Activated naive CD4-positive, alpha-beta T cell treated with anti-CD3 and anti-CD28 coated beads for 36 hours (primary cell): Measurements from ENCODE around the gene ARHGAP21. TPM values are rescaled to one million over a fixed set of nuclear protein-coding genes. Genes with fewer than 3 reads are reported as not detected.
"Not testable (repeated sequence)": the region's sequence is repeated elsewhere in the genome, so short reads cannot be mapped to it uniquely, and the experiment has no call there.

ENCODE experiments used
- CTCF ChIA-PET: fragments of 350-600 bp; sonication (Branson Sonifier 250); formaldehyde crosslinking; loops from one replicate; lab custom pipeline; 2021; ENCODE audit warnings: antibody characterized with exemption; lab: Charles Lee
- DNase-seq: peaks from one replicate; pipeline ENCODE4 v3.0.0-alpha.2; 2020
- H3K27ac Mint-ChIP-seq: one replicate; pipeline ENCODE4 v1.8.0; 2021; ENCODE audit warnings: mild to moderate bottlenecking, mixed read lengths
- H3K27me3 Mint-ChIP-seq: one replicate; pipeline ENCODE4 v1.8.0; 2021; ENCODE audit warnings: low read depth, mixed read lengths
- H3K36me3 Mint-ChIP-seq: one replicate; pipeline ENCODE4 v1.8.0; 2021; ENCODE audit warnings: low read depth, mixed read lengths
- H3K4me1 Mint-ChIP-seq: one replicate; pipeline ENCODE4 v1.8.0; 2021; ENCODE audit warnings: low read depth, mixed read lengths
- H3K4me3 Mint-ChIP-seq: one replicate; pipeline ENCODE4 v1.8.0; 2021; ENCODE audit warnings: mild to moderate bottlenecking, moderate library complexity, mixed read lengths
- H3K9me3 Mint-ChIP-seq: one replicate; pipeline ENCODE4 v1.8.0; 2021; ENCODE audit warnings: mixed read lengths
- intact Hi-C: fragments of 100-400 bp; cut with micrococcal nuclease; formaldehyde crosslinking; loops from one replicate; pipeline ENCODE4 v1.15.1; 2023
- total RNA-seq, 2 experiments: library from RNA; stranded (reverse); gene quantifications; one replicate each; pipeline ENCODE4 v1.2.3, GENCODE V29; 2021

ARHGAP21 gene
- total RNA-seq, 2 experiments from 2014 or later: 14.6 to 15.0 TPM

DNA sequence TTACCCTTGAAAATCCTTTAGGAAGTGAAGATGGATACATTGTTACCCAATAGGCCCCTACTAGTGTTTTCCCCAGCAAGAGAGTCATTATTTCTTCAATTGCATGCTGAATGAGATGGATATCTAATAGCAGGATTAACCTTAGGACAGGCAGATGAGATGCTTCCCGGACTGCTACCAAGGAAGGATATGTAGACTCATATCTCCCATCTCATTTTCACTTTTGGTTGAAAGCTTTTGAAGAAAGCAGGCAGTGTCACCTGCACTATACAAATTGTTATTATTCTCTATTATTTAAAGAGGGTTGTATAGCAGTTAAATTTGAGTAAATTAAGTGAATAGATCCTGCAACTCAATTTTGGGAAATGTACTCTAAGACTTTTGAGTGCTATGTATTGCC, 17.0 kb upstream of the ARHGAP21 start:
- Mint-ChIP-seq H3K4me3 (no peak overlapping the region), H3K27ac (no peak overlapping the region), H3K9me3 (peaks cover 2% of the 10 kb centered on the region), H3K27me3 (no peaks in the 10 kb centered on the region), H3K36me3 (no peaks in the 10 kb centered on the region), H3K4me1 (no peaks in the 10 kb centered on the region)
- DNase-seq: no peak
- intact Hi-C loops: no loop called here
- CTCF ChIA-PET: no interaction called here

GRCh38 chr10:24737001-24737400, 13.3 kb upstream of the ARHGAP21 start:
- Mint-ChIP-seq H3K4me3 (no peak overlapping the region), H3K27me3 (no peaks in the 10 kb centered on the region), H3K27ac (no peak overlapping the region), H3K4me1 (no peaks in the 10 kb centered on the region), H3K36me3 (no peaks in the 10 kb centered on the region), H3K9me3 (peaks cover 2% of the 10 kb centered on the region)
- CTCF ChIA-PET: no interaction called here
- no peak for DNase-seq
- intact Hi-C loops: no loop called here

DNA sequence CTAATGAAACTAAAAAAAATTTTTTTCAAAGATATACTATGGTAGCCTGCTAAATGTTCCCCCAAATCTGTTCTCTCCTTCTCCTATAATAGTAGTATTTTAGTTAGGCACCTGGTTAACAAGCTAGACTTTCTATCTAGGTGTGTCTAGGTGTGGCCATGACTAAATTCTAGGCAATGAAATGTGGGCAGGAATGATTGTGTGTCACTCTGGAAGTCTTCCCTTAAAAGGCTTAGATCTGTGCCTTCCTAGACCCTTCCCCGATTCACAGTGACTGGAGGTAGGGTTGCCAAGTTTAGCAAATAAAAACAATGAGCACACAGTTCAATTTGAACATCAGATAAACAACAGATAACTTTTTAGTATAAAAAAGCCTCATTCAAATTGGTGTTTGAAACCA, 8.3 kb upstream of the ARHGAP21 start:
- H3K27ac Mint-ChIP-seq: no peak overlapping the region
- H3K4me1 Mint-ChIP-seq: no peaks in the 10 kb centered on the region
- H3K36me3 Mint-ChIP-seq: no peaks in the 10 kb centered on the region
- no peaks in the 10 kb centered on the region for H3K27me3 Mint-ChIP-seq
- intact Hi-C loops: no loop called here
- no peaks in the 10 kb centered on the region for H3K9me3 Mint-ChIP-seq
- H3K4me3 Mint-ChIP-seq: no peak overlapping the region
- CTCF ChIA-PET: no interaction called here
- no peak for DNase-seq

GRCh38 chr10:24730811-24731210, 7.1 kb upstream of the ARHGAP21 start:
- no peak for DNase-seq
- no peaks in the 10 kb centered on the region for H3K4me1 Mint-ChIP-seq
- H3K27ac Mint-ChIP-seq: no peak overlapping the region
- no peaks in the 10 kb centered on the region for H3K27me3 Mint-ChIP-seq
- H3K36me3 Mint-ChIP-seq: no peaks in the 10 kb centered on the region
- no peaks in the 10 kb centered on the region for H3K9me3 Mint-ChIP-seq
- CTCF ChIA-PET: no interaction called here
- intact Hi-C loops: no loop called here
- no peak overlapping the region for H3K4me3 Mint-ChIP-seq

DNA sequence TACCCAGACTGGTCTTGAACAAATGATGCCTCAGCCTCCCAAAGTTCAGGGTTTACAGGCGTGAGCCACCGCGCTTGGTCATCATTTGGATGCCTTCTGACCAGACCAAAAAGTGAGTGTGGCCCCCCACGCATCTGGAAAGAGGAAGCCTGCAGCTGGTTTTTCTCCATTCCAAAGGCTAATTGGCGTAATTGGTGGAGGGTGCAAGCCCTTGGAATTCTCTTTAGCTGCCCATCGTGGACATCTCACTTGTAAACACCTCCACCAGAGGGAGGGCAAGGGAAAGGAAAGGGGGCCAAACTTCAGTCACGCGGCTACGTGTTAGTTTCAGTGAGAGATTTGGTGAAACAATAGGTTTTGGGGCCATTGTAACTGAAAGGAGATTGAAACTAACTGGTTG, 4.1 kb upstream of the ARHGAP21 start:
- Mint-ChIP-seq H3K27me3 (no peaks in the 10 kb centered on the region), H3K4me3 (no peak overlapping the region), H3K9me3 (no peaks in the 10 kb centered on the region), H3K27ac (no peak overlapping the region), H3K36me3 (no peaks in the 10 kb centered on the region), H3K4me1 (no peaks in the 10 kb centered on the region)
- intact Hi-C loops: loop anchor here (10.0 kb wide), 2 partner anchors 1283 to 1363 kb away; no protein-coding TSS in a partner anchor
- CTCF ChIA-PET: interaction anchor here (0.6 to 1.2 kb wide), 2 partner anchors 85 to 1199 kb away, joined by 3 to 4 read pairs; no protein-coding TSS in a partner anchor
- DNase-seq: peak; percentile 17

DNA sequence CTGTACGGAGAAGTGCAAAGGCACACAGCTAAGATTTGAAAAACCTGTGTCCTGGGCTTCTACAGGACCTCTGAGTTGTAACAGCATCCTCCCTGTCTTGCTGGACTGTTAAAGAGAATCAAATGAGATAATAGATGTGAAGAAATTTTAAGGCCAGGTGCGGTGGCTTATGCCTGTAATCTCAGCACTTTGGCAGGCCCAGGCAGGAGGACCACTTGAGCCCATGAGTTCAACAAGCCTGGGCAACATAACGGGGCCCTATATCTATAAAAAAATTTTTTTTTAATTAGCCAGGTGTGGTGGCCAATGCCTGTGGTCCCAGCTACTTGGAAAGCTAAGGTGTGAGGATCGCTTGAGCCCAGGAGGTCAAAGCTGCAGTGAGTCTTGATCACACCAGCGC, 2.9 kb upstream of the ARHGAP21 start:
- no peaks in the 10 kb centered on the region for H3K36me3 Mint-ChIP-seq

DNA sequence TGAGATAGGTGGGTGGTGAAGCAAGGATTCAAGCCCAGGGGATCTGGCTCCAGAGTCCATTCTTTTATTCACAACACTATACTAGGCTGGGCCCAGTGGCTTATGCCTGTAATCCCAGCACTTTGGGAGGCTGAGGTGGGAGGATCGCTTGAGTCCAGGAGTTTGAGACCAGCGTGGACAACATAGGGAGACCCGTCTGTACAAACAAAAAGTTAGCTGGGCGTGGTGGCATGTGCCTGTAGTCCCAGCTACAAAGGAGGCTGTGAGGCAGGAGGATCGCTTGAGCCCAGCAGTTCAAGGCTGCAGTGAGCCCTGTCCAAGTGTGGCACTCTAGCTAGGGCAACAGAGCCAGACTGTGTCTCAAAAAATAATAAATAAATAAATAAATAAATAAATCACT, 2.3 kb upstream of the ARHGAP21 start:
- not testable (repeated sequence) for H3K36me3 Mint-ChIP-seq, H3K27ac Mint-ChIP-seq, H3K27me3 Mint-ChIP-seq, H3K9me3 Mint-ChIP-seq, H3K4me3 Mint-ChIP-seq, DNase-seq, H3K4me1 Mint-ChIP-seq
- CTCF ChIA-PET: interaction anchor here (0.9 kb wide), 1 partner anchor 108 kb away, joined by 8 read pairs; no protein-coding TSS in a partner anchor
- intact Hi-C loops: loop anchor here (10.0 kb wide), 2 partner anchors 1281 to 1361 kb away; no protein-coding TSS in a partner anchor

More for the DNA sequence above, 2.9 kb upstream of the ARHGAP21 start:
- no peaks in the 10 kb centered on the region for H3K9me3 Mint-ChIP-seq
- H3K27ac Mint-ChIP-seq: no peak overlapping the region
- peaks cover 5% of the 10 kb centered on the region for H3K4me1 Mint-ChIP-seq
- no peak overlapping the region for H3K4me3 Mint-ChIP-seq
- no peaks in the 10 kb centered on the region for H3K27me3 Mint-ChIP-seq
- intact Hi-C loops: loop anchor here (10.0 kb wide), 2 partner anchors 1282 to 1362 kb away; no protein-coding TSS in a partner anchor
- CTCF ChIA-PET: interaction anchor here (0.9 kb wide), 1 partner anchor 109 kb away, joined by 8 read pairs; no protein-coding TSS in a partner anchor
- DNase-seq: no peak

DNA sequence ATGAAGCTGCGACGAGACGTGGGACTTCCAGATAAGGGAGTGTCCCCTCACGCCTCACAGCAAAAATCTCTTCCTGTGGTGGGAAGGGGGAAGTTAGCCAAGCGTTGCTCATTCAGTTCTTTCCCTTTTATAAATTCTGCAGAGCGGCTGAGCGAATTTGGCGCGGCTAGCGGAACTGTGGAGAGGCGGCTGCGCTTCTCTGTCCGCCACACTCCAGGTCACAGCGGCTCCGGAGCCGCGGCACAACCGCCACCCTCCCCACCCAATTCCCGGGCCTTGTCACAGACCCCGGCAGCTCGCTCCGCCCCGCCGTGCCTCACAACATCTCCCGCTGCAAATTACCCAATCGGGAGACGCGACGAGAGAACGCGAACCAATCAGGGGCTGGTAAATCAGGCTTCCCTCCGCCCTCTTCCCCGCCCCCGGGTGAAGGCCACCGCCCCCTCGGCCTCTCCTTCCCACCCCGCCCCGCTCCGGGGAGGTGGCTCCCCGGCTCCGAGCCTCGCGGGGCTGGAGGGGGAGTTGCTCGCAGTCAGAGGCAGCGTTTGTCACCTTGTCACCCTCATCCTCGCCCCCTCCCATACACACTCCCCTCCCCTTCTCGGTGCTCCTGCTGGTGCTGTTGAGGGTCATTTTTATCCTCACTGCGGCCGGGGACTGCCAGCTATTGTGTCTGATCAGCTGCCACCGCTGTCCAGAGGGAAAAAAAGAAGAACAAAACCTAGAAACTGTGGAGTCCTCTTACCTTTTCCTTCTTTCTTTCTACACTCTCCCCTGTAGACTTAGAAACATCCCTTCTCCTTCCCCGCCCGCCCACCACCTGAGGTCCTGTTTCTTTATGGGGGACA, 918 bp upstream of the ARHGAP21 start:
- intact Hi-C loops: loop anchor here (1.0 to 10.0 kb wide), 16 partner anchors 18 to 1387 kb away; partner anchors contain the start of genes ENKUR, PRTFDC1 and THNSL1
- peak; percentile 97 for DNase-seq
- H3K27ac Mint-ChIP-seq: peak overlapping the region; percentile 89
- H3K4me3 Mint-ChIP-seq: peak overlapping the region; percentile 89
- CTCF ChIA-PET: interaction anchor here (0.6 to 1.4 kb wide), 2 partner anchors 17 to 106 kb away, joined by 4 to 5 read pairs; no protein-coding TSS in a partner anchor
- H3K36me3 Mint-ChIP-seq: no peaks in the 10 kb centered on the region
- no peaks in the 10 kb centered on the region for H3K9me3 Mint-ChIP-seq
- no peaks in the 10 kb centered on the region for H3K27me3 Mint-ChIP-seq
- H3K4me1 Mint-ChIP-seq: peaks cover 14% of the 10 kb centered on the region

GRCh38 chr10:24723386-24723787, 300 bp downstream of the ARHGAP21 start:
- peak overlapping the region; percentile 52 for H3K4me3 Mint-ChIP-seq
- CTCF ChIA-PET: interaction anchor here (0.6 to 1.4 kb wide), 4 partner anchors 16 to 106 kb away, joined by 3 to 5 read pairs (median 5); no protein-coding TSS in a partner anchor

GRCh38 chr10:24722676-24723385, 856 bp downstream of the ARHGAP21 start:
- H3K9me3 Mint-ChIP-seq: no peaks in the 10 kb centered on the region
- CTCF ChIA-PET: interaction anchor here (0.6 to 1.3 kb wide), 3 partner anchors 51 to 106 kb away, joined by 3 to 5 read pairs (median 5); no protein-coding TSS in a partner anchor
- H3K4me3 Mint-ChIP-seq: peak overlapping the region; percentile 85
- peak; percentile 49 for DNase-seq
- no peaks in the 10 kb centered on the region for H3K36me3 Mint-ChIP-seq
- H3K27ac Mint-ChIP-seq: peak overlapping the region; percentile 53
- intact Hi-C loops: loop anchor here (5.0 to 10.0 kb wide), 4 partner anchors 511 to 1386 kb away; no protein-coding TSS in a partner anchor
- peaks cover 14% of the 10 kb centered on the region for H3K4me1 Mint-ChIP-seq
- H3K27me3 Mint-ChIP-seq: no peaks in the 10 kb centered on the region

More at GRCh38 chr10:24723386-24723787, 300 bp downstream of the ARHGAP21 start:
- H3K4me1 Mint-ChIP-seq: peaks cover 14% of the 10 kb centered on the region
- H3K27ac Mint-ChIP-seq: no peak overlapping the region
- intact Hi-C loops: loop anchor here (5.0 to 10.0 kb wide), 4 partner anchors 511 to 1386 kb away; no protein-coding TSS in a partner anchor
- no peaks in the 10 kb centered on the region for H3K27me3 Mint-ChIP-seq
- H3K9me3 Mint-ChIP-seq: no peaks in the 10 kb centered on the region
- DNase-seq: peak; percentile 24
- no peaks in the 10 kb centered on the region for H3K36me3 Mint-ChIP-seq

DNA sequence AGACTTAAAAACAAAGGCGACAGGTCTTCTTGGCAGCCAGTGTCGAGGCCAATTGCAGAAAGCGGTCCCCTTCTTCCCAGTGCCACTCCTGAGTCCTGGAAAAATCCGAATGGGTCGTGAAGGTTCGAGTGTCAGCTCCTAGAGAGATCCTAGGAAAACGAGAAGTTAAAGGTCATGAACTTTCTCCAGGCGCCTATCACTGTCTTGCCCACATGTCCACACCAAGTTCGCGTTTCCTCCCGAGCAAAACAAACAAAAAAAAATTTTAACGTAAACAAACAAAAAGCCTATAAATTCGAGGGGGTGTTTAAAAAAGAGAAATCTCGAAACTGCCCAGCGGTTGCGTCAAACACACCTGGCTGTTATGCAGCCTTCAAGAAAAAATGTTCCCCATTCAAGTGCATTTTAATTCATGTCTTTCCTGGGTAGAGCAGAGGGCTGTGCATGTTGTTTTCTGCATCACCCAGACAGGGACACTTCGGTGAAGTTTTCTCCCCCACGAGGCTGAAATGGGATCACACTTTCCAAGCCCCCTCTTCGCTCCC, 1.5 kb downstream of the ARHGAP21 start:
- no peaks in the 10 kb centered on the region for H3K36me3 Mint-ChIP-seq
- DNase-seq: no peak
- no peaks in the 10 kb centered on the region for H3K9me3 Mint-ChIP-seq
- intact Hi-C loops: loop anchor here (5.0 to 10.0 kb wide), 4 partner anchors 510 to 1385 kb away; no protein-coding TSS in a partner anchor
- peak overlapping the region; percentile 30 for H3K27ac Mint-ChIP-seq
- CTCF ChIA-PET: interaction anchor here (1.0 kb wide), 1 partner anchor 105 kb away, joined by 5 read pairs; no protein-coding TSS in a partner anchor
- H3K4me1 Mint-ChIP-seq: peaks cover 14% of the 10 kb centered on the region
- peak overlapping the region; percentile 79 for H3K4me3 Mint-ChIP-seq
- H3K27me3 Mint-ChIP-seq: no peaks in the 10 kb centered on the region
